HG02610 (cell line): ENCODE measurements around the gene TEX47.

Experiments used
- ATAC-seq: cut with Tn5 transposase; IDR thresholded peaks from one replicate; pipeline ENCODE4 v1.9.1; 2021; ENCODE audit warnings: mild to moderate bottlenecking, moderate library complexity; ENCODE audit not compliant: unreplicated experiment

TEX47 gene

GRCh38 chr7:88756802-88757201 lies 38.7 kb downstream of the TEX47 start:
- no peak for ATAC-seq

- ATAC-seq: no peak
These were observed 49.4 kb downstream of the TEX47 start for GRCh38 chr7:88746126-88746525.
